ENCODE data around the gene FGF14.

GRCh38 chr13:102302534-102302933, 99.3 kb downstream of the FGF14 start:
- TF ChIP-seq EZH2 (IDR thresholded peaks at IDR 0.05; ENCODE audit: borderline replicate concordance, low read depth, low read length, severe bottlenecking) (no peak), CTCF (IDR thresholded peaks at IDR 0.05; ENCODE audit: extremely low read depth in 1 of 2, insufficient read depth in 1 of 2, low read depth in 1 of 2, low read length in 2 of 2) (no peak), GATA2 (IDR thresholded peaks at IDR 0.05; ENCODE audit: insufficient read depth, insufficient read length, low read depth, low read length) (no peak), MYC (IDR thresholded peaks at IDR 0.05; ENCODE audit: low read depth, low read length) (no peak), POLR2A (IDR thresholded peaks at IDR 0.05; ENCODE audit: low read depth, low read length) (no peak)
